ENCODE data around the gene FAM151B.
"Not testable (repeated sequence)": the region's sequence is repeated elsewhere in the genome, so short reads cannot be mapped to it uniquely, and the experiment has no call there.

FAM151B gene

DNA sequence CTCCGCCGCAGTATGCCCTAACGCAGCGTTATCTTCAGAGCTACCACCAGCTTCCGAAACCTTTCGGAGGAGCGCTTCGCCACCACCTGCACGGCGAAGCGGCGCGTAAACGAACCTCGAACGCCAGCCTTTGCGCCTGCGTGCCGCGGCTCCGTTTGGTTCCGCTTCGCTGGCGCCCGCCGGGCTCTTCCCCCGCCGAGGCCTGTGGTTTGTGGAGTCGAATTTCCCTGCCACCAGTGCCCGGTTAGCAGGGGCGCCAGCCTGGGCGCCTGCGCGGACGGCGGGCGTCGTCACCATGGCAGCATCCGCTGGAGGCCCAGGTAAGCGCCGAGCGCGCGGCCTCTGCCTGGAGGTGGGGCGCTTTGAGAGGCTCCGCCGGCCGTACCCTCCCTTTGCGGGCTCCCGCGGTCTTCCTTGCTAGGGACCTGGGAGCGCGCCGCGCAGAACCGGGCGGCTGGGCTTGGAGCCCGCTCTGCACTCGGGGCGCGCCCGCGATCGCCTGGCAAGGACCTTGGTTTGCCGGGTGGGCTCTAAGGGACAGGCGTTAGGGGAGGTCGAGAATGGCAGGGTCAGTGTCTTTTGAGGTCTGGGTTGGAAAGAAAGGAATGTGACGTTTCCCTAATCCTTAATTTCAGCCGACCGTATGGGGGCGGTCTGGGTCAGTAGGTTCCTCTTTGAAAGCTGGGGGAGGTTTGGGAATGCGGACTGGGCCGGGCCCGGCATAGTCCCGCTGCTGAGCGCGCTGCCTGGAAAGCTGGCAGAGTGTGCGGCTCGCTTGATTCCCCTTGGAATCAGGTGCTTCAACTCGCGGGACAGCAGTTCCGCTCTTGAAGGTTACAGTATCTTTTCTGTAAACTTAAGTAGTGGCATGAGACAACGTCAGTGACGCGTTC, at the start of gene FAM151B:
Gene FAM151B, plus strand, starts transcription at position 272 of the 893 bp plus-strand sequence. Its CDS starts 24 bp downstream, at position 296.
- DNase-seq: peak; percentile 93

- DNase-seq: no peak
Measured at GRCh38 chr5:80438739-80439138, 49.2 kb upstream of the FAM151B start.

GRCh38 chr5:80439213-80439612, 48.7 kb upstream of the FAM151B start:
- no peak for DNase-seq

DNA sequence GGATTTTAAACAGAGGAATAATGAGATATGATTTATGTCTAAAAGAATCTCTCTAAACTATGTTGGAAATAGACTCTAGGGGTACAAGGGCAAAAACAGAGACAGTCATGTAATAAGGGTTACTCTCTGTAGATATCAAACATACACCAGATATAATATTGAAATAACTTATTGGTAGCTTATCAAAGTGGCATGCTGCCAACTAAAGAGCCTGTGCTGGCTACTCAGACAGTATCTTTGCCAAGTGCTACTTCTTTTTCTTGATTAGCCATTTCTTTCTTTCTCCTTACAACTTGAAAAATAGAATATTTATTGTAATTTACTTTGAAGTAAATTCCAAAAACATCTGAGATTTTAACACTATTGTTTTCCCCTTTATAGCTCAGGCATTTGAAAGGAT, 45.2 kb upstream of the FAM151B start:
- no peak for DNase-seq

DNA sequence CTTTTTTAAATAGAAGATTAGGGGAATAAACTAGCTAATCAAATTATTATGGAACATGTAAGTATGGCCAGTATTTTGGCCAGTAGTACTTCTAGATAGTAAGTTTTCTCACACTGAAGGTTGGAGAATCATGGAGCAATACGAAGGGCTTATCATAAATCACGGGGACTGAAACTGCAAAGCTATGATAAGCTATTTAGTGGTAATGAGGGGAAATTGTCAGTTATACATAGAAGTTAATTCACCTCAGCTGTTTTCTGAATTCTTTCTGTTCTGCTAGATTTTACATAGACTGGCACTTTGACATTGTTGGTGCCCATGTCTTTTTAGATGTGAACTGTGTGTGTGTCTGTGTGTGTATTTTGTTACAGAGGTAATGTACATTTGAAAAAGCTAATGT, 34.5 kb upstream of the FAM151B start:
- no peak for DNase-seq

DNA sequence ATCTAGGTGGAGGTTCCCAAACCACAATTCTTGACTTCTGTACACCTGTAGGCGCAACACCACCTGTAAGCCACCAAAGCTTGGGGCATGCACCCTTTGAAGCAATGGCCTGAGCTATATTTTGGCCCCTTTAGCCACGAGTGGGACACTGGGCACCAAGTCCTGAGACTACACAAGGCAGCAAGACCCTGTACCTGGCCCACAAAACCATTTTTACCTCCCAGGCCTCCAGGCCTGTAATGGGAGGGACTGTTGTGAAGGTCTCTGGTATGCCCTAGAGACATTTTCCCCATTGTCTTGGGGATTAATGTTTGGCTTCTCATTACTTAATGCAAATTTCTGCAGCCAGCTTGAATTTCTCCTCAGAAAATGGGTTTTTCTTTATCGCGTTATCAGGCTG, 24.6 kb upstream of the FAM151B start:
- DNase-seq: no peak

DNA sequence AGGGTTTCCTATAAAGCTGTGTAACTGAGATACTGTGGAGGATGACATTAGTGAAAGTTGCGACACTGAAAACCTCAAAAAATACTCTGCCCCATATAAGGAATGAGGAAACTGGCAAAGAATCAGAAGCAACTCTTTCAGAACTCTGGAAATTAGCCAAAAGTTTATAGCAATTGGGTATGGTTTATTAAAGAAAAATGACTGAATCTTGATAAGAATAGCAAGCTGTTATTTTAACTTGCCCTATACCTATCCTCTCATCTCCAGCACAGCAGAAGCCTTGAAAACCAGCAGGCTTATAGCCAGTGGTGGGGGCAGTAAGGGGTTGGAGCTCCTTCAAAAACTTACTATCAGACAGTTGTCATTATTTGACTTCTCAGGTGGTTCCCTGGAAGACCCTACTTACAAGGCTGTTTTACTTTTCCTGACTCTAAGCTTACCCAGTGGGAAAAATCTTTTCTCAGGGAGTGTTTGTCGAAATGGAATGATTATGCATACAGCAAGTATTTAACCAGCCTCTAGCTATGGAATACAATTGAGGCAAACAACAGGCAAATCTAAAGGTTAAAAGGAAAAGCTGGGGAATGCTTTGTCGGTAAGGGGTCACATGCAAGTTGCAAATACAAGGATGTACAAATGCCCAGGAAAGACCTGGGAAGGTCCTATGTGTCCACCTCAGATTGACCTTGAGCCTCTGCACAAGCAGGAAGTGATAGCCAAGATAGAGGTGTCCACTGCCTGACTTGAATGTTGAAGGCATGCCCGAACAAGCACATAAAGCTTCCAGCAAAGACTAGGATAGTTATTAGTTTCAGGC, 21.0 kb upstream of the FAM151B start:
- DNase-seq: no peak

GRCh38 chr5:80468131-80468530, 19.8 kb upstream of the FAM151B start:
- no peak for DNase-seq

GRCh38 chr5:80470631-80471030, 17.3 kb upstream of the FAM151B start:
- DNase-seq: not testable (repeated sequence)

DNA sequence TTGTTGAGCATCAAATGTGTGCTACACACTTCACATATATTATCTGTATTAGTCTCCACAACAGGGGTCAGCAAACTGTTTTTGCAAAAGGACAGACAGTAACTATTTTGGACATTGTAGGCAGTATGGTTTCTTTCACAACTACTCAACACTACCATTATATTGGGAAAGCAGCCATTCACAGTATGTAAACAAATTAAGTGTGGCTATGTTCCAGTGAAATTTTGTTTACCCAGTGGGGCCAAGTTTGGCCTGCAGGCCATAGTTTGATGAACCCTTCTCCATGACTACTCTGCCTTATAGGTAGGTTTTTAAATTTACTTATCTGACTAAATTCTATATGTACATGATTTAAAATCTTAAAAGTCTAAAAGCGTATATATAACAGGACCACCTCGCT, 13.0 kb upstream of the FAM151B start:
- DNase-seq: no peak

- DNase-seq: no peak
Measured at GRCh38 chr5:80479713-80480112, 8.2 kb upstream of the FAM151B start.

DNA sequence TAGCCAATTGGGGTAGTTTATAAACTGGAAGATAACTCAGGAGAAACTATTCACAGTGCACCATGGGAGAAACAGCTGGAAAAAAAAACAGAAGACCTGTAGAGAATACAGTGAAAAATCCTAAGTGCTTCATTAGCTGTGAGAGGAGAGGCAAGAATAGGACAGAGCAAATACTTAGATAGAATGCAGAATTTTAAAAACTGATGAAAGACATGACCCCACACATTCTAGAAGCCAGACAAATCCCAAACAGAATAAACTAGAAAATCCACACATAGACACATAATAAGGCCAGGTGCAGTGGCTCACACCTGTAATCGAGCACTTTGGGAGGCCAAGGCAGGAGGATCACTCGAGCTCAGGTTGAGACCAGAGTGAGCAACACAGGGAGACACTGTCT, 7.5 kb upstream of the FAM151B start:
- DNase-seq: no peak

- peak; percentile 14 for DNase-seq
Measured at GRCh38 chr5:80481019-80481893, 6.6 kb upstream of the FAM151B start.

DNA sequence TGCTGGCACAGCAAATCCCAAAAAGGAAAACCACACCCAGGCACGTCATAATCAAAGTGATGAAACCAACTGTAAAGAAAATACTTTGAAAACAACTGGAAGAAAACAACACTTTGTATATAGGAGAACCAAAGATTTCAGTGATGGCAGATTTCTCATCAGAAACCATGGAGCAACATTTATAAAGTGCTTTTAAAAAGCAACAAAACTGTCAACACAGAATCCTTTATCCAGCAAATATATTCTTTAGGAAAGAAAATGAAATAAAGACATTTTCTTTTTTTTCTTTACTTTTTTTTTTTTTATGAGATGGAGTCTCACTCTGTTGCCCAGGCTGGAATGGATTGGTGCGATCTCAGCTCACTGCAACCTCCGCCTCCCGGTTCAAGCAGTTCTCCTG, 5.3 kb upstream of the FAM151B start:
- no peak for DNase-seq

DNA sequence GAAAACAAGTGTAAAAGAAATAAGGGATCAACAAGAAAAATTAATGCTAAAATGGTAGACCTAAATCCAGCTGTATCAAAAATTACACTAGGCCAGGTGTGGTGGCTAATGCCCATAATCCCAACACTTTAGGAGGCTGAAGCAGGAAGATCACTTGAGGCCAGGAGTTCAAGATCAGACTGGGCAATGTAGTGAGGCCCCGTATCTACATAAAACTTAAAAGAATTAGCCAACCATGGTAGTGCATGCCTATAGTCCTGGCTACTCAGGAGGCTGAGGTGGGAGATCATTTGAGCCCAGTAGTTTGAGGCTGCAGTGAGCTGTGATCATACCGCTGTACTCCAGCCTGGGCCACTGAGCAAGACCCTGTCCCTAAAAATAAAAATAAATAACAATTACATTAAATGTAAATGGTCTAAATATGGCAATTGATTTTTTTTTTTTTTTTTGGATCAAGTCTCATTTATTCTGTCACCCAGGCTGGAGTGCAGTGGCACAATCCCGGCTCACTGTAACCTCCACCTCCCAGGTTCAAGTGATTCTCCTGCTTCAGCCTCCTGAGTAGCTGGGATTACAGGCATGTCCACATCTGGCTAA, 4.2 kb upstream of the FAM151B start:
- DNase-seq: no peak

- DNase-seq: no peak
Measured at GRCh38 chr5:80487444-80487828, 464 bp upstream of the FAM151B start.

- no peak for DNase-seq
Measured at GRCh38 chr5:80491296-80491695, 3.4 kb downstream of the FAM151B start.

GRCh38 chr5:80492741-80493140, 4.8 kb downstream of the FAM151B start:
- no peak for DNase-seq

DNA sequence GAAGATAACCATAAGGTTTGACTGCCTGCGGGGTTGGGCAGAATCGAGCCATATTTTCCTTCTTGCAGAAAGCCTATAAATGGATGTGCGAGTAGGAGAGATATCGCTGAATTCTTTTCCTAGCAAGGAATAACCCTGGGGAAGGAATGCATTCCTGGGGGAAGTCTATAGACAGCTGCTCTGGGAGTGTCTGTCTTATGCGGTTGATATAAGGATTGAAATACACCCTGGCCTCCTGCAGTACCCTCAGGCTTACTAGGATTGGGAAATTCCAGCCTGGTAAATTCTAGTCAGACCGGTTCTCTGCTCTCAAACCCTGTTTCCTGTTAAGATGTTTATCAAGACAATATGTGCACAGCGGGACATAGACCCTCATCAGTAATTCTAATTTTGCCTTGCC, 5.5 kb downstream of the FAM151B start:
- DNase-seq: not testable (repeated sequence)

DNA sequence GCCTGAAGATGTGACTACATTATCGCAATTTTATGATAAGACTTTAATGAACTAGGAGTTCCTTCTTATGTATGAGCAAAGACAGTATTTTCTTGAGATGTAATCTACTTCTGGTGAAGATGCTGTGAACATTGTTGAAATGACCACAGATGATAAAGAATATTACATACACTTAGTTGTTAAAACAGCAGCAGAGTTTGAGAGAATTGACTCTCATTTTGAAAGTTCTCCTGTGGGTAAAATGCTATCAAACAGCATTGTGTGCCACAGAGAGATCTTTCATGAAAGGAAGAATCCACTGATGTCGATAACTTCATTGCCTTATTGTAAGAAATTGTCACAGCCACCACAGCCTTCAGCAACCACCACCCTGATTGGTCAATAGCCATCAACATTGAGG, 8.0 kb downstream of the FAM151B start:
- no peak for DNase-seq

- DNase-seq: no peak
Measured at GRCh38 chr5:80502800-80503199, 14.9 kb downstream of the FAM151B start.

DNA sequence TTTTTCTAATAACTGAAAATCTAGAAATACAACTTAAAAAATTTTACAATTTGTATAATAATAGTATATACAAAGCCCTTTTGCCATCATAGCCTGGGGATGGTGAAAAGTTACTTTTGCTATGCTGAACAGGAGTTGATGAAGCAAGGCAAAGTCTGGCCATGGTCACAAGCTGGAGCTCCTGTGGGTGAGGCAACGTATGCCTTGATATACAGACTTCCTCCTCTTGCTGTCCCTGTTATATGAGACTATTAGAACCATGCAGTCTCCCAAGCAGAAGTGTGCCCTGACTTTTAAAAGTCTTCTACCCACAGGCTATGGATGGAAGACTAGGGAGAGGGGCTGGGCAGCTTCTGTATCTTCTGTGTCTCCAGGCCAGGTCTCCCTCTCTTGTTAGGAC, 15.7 kb downstream of the FAM151B start:
- DNase-seq: no peak

DNA sequence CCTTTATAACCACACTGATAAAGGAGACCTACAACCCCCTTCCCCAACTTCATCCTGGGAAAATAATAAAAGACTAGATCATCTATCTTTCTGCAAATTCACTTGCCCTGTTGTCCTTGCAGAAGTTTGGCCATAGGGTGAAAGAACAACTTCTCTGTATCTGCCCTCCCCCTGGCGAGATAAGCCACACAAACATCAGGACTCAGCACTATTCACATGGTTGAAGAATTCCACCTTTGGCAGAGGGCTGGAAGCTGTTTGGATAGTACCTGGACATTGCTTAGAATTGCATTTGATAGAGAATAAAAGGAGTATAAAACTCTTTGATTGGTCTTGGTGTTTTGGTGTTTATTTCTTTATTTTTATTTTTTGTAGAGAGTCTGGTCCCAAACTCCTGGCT, 16.9 kb downstream of the FAM151B start:
- no peak for DNase-seq
